H1 (cell line): ENCODE results near the gene CFAP97D1.

Experiments used
- CBX8 ChIP-seq: fragments of 300-800, 300-1000 bp; sonication (generic); IDR thresholded peaks from 2 replicates; pipeline ENCODE4 v1.7.1; 2016; ENCODE audit warnings: low read depth, low read length, borderline replicate concordance
- CREB1 ChIP-seq: IDR thresholded peaks from 2 replicates; pipeline ENCODE4 v1.6.1; 2012; ENCODE audit warnings: inconsistent platforms
- CTCF ChIP-seq, 3 experiments: IDR thresholded peaks; 1 replicate in 2 of 3; 2 replicates in 1 of 3; pipeline versions ENCODE4 v1.5.1 to v1.6.1; 2011; ENCODE audit warnings: low read length in 3 of 3, mild to moderate bottlenecking in 3 of 3, inconsistent platforms in 2 of 3, low read depth in 1 of 3, moderate library complexity in 1 of 3; ENCODE audit not compliant: insufficient read depth in 1 of 3; ENCODE audit errors: control extremely low read depth in 1 of 3
- EP300 ChIP-seq, 2 experiments: IDR thresholded peaks; 1 replicate in 1 of 2; 2 replicates in 1 of 2; pipeline ENCODE4 v1.6.1; 2011 to 2012; ENCODE audit warnings: low read depth in 2 of 2, low read length in 2 of 2, mild to moderate bottlenecking in 2 of 2, borderline replicate concordance in 1 of 2, inconsistent platforms in 1 of 2, moderate library complexity in 1 of 2
- EZH2 ChIP-seq: fragments of 200-600 bp; sonication (generic); IDR thresholded peaks from 2 replicates; pipeline ENCODE4 v1.7.1; 2012; ENCODE audit warnings: low read depth, mild to moderate bottlenecking, moderate library complexity, low read length, inconsistent platforms; ENCODE audit not compliant: severe bottlenecking
- JUND ChIP-seq: IDR thresholded peaks from 2 replicates; pipeline ENCODE4 v1.6.1; 2011; ENCODE audit warnings: mild to moderate bottlenecking, improper control_type of control experiment, low read length
- KDM1A ChIP-seq: fragments of 200-600, 300-600 bp; sonication (generic); IDR thresholded peaks from 2 replicates; pipeline ENCODE4 v1.7.1; 2016; ENCODE audit warnings: mild to moderate bottlenecking, low read length, borderline replicate concordance
- POLR2A ChIP-seq, 2 experiments: IDR thresholded peaks; 1 replicate in 1 of 2; 2 replicates in 1 of 2; pipeline ENCODE4 v1.6.1; 2011; ENCODE audit warnings: low read depth in 2 of 2, low read length in 2 of 2, mild to moderate bottlenecking in 2 of 2; ENCODE audit errors: control extremely low read depth in 1 of 2
- POLR2AphosphoS5 ChIP-seq: IDR thresholded peaks from 2 replicates; pipeline ENCODE4 v1.6.1; 2011; ENCODE audit warnings: low read depth, low read length
- RFX5 ChIP-seq: IDR thresholded peaks from 2 replicates; pipeline ENCODE4 v1.6.1; 2011; ENCODE audit warnings: low read depth, low read length, improper control_type of control experiment, borderline replicate concordance
- TEAD4 ChIP-seq: IDR thresholded peaks from 2 replicates; pipeline ENCODE4 v1.6.1; 2012; ENCODE audit warnings: low read depth, low read length, inconsistent platforms, mixed read lengths
- TF ChIP-seq, protein P1 (sequence below): IDR thresholded peaks from 2 replicates; pipeline ENCODE4 v1.6.1; 2012; ENCODE audit warnings: low read length, inconsistent platforms

DNA sequence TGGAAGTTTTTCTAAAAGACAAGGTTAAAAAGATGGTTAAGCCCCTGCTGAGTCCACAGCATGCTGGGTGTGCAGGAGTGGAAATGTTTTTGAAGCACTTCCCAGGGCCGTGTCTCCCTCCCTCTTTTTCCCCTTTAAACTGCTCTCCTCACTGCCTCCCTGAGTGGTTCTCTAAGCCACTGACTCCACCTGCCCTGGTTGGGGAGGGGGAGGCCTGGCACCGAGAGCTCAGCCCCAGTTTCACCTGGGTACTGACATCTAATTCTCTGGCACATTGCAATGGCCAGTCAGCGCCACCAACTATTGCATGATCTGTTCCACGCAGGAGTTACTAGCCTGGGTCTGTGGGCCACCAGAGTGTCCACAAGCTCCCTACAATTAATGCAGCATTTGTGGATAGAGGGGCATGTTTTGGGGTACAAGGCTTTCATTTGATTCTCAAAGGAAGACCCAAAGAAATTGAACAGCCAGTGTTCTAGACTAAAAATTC, 30.0 kb downstream of the CFAP97D1 start:
- TF ChIP-seq TEAD4, result no peak
- no peak for TF ChIP-seq JUND
- no peak for TF ChIP-seq CBX8
- no peak for TF ChIP-seq CREB1
- no peak for TF ChIP-seq CTCF (IDR thresholded peaks at IDR 0.05; ENCODE audit: control extremely low read depth in 1 of 3, insufficient read depth in 1 of 3, low read depth in 1 of 3, low read length in 3 of 3)
- TF ChIP-seq EZH2, result no peak
- no peak for TF ChIP-seq KDM1A
- no peak for TF ChIP-seq POLR2A (IDR thresholded peaks at IDR 0.05; ENCODE audit: control extremely low read depth in 1 of 2, low read depth in 2 of 2, low read length in 2 of 2)
- TF ChIP-seq, protein P1, sequence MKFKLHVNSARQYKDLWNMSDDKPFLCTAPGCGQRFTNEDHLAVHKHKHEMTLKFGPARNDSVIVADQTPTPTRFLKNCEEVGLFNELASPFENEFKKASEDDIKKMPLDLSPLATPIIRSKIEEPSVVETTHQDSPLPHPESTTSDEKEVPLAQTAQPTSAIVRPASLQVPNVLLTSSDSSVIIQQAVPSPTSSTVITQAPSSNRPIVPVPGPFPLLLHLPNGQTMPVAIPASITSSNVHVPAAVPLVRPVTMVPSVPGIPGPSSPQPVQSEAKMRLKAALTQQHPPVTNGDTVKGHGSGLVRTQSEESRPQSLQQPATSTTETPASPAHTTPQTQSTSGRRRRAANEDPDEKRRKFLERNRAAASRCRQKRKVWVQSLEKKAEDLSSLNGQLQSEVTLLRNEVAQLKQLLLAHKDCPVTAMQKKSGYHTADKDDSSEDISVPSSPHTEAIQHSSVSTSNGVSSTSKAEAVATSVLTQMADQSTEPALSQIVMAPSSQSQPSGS, result no peak
- TF ChIP-seq EP300 (IDR thresholded peaks at IDR 0.05; ENCODE audit: borderline replicate concordance in 1 of 2, low read depth in 2 of 2, low read length in 2 of 2), result no peak
- TF ChIP-seq RFX5, result no peak
- no peak for TF ChIP-seq POLR2AphosphoS5
